DOHH2 (cell line): ENCODE measurements around the gene RUFY1.

ENCODE experiments used
- H3F3A ChIP-seq: fragments of 200-600 bp; sonication (generic), shearing (Covaris generic); 2 replicates; pipeline ENCODE4 v1.6.0; 2016; ENCODE audit warnings: antibody characterized with exemption, mild to moderate bottlenecking; ENCODE audit not compliant: control insufficient read depth, insufficient read depth
- H3K27ac ChIP-seq: fragments of 200-600 bp; sonication (generic); 2 replicates; pipeline ENCODE4 v1.5.1; 2014; ENCODE audit warnings: low read depth, mild to moderate bottlenecking, low read length, moderate library complexity
- H3K27me3 ChIP-seq: fragments of 200-600 bp; sonication (generic); 2 replicates; pipeline ENCODE4 v1.6.1; 2014; ENCODE audit warnings: mild to moderate bottlenecking, low read length, mixed read lengths; ENCODE audit not compliant: control insufficient read depth
- H3K36me3 ChIP-seq: fragments of 200-600 bp; sonication (generic); 2 replicates; pipeline ENCODE4 v1.6.1; 2014; ENCODE audit warnings: mild to moderate bottlenecking, low read length, moderate library complexity, mixed read lengths; ENCODE audit not compliant: control insufficient read depth
- H3K4me1 ChIP-seq: fragments of 200-600 bp; sonication (generic); 2 replicates; pipeline ENCODE4 v1.6.1; 2014; ENCODE audit warnings: mild to moderate bottlenecking, low read length, mixed read lengths; ENCODE audit not compliant: control insufficient read depth
- H3K4me2 ChIP-seq: fragments of 200-600 bp; sonication (generic); 2 replicates; pipeline ENCODE4 v1.6.0; 2014; ENCODE audit warnings: mild to moderate bottlenecking, low read length, moderate library complexity
- H3K4me3 ChIP-seq: fragments of 200-600 bp; sonication (generic); 2 replicates; pipeline ENCODE4 v1.5.1; 2014; ENCODE audit warnings: mild to moderate bottlenecking, low read length, mixed read lengths
- H3K79me2 ChIP-seq: fragments of 200-600 bp; sonication (generic); 2 replicates; pipeline ENCODE4 v1.6.1; 2014; ENCODE audit warnings: mild to moderate bottlenecking, low read length, mixed read lengths; ENCODE audit not compliant: control insufficient read depth
- H3K9me2 ChIP-seq: fragments of 200-600 bp; sonication (generic); replicated peaks from 2 replicates; pipeline ENCODE4 v1.6.1; 2014; ENCODE audit warnings: mild to moderate bottlenecking, low read length, mixed read lengths; ENCODE audit not compliant: control insufficient read depth
- H3K9me3 ChIP-seq: fragments of 200-600 bp; sonication (generic); 2 replicates; pipeline ENCODE4 v1.6.1; 2014; ENCODE audit warnings: antibody characterized with exemption, low read length, mixed read lengths; ENCODE audit not compliant: control insufficient read depth, insufficient read depth
- H4K20me1 ChIP-seq: fragments of 200-600 bp; sonication (generic); 2 replicates; pipeline ENCODE4 v1.6.0; 2014; ENCODE audit warnings: low read depth, mild to moderate bottlenecking, antibody characterized with exemption, low read length, moderate library complexity; ENCODE audit not compliant: control insufficient read depth, insufficient read depth
- CTCF ChIP-seq: fragments of 200-600 bp; sonication (generic); IDR thresholded peaks from one replicate; pipeline ENCODE4 v1.5.1; 2014; ENCODE audit warnings: antibody characterized with exemption, mild to moderate bottlenecking, low read depth, low read length; ENCODE audit not compliant: poor library complexity, severe bottlenecking
- EZH2phosphoT487 ChIP-seq: fragments of 200-600 bp; sonication (generic); IDR thresholded peaks from 2 replicates; pipeline ENCODE4 v1.6.1; 2017; ENCODE audit warnings: borderline replicate concordance, mild to moderate bottlenecking, antibody characterized with exemption, low read length, moderate library complexity, mixed read lengths

Gene RUFY1

DNA sequence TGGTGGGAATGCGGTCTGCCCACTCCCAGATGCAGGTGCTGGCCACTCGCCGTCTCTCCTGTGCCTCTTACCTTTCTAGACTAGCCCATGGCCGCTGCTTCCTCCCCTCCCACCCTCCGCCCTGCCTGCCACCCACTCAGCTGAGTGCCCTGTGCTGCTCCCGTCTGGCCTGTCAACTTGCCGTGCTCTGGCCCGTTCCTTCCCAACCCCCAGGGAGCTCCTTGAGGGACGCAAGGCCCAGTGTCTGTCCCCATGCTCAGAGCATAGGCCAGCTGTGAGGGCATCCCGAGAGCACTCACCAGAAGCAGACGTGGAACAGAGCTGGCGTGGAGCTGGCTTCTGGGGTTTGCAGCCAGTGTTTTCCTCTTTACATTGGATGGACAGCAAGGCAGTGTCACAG lies 53.0 kb downstream of the RUFY1 start:
- H4K20me1 ChIP-seq = no peaks in the 10 kb centered on the region
- no peaks in the 10 kb centered on the region for H3K9me2 ChIP-seq
- H3K27ac ChIP-seq = no peak overlapping the region
- no peaks in the 10 kb centered on the region for H3K9me3 ChIP-seq
- no peak overlapping the region for H3K4me2 ChIP-seq
- no peaks in the 10 kb centered on the region for H3K27me3 ChIP-seq
- TF ChIP-seq EZH2phosphoT487 = no peak
- no peak for TF ChIP-seq CTCF
- no peaks in the 10 kb centered on the region for H3K4me1 ChIP-seq
- H3K4me3 ChIP-seq = no peak overlapping the region
- H3K79me2 ChIP-seq = no peaks in the 10 kb centered on the region
- H3F3A ChIP-seq = peaks cover 10% of the 10 kb centered on the region
- peaks cover 62% of the 10 kb centered on the region for H3K36me3 ChIP-seq

- Histone ChIP-seq H3K9me3 (no peaks in the 10 kb centered on the region), H3K27ac (no peak overlapping the region), H3K27me3 (no peaks in the 10 kb centered on the region), H3F3A (peaks cover 24% of the 10 kb centered on the region), H3K4me3 (no peak overlapping the region), H3K4me2 (no peak overlapping the region), H4K20me1 (no peaks in the 10 kb centered on the region), H3K79me2 (no peaks in the 10 kb centered on the region), H3K9me2 (no peaks in the 10 kb centered on the region), H3K4me1 (no peaks in the 10 kb centered on the region), H3K36me3 (peaks cover 58% of the 10 kb centered on the region)
- TF ChIP-seq CTCF (no peak), EZH2phosphoT487 (no peak)
These were observed 54.9 kb downstream of the RUFY1 start for GRCh38 chr5:179605026-179605833.

GRCh38 chr5:179606071-179606909 lies 55.9 kb downstream of the RUFY1 start:
- H4K20me1 ChIP-seq = peaks cover 3% of the 10 kb centered on the region; the same call in 1 of the 2 replicates
- peaks cover 67% of the 10 kb centered on the region for H3K36me3 ChIP-seq
- H3K27me3 ChIP-seq = no peaks in the 10 kb centered on the region
- no peaks in the 10 kb centered on the region for H3K4me1 ChIP-seq
- no peak overlapping the region for H3K4me3 ChIP-seq
- no peaks in the 10 kb centered on the region for H3K9me2 ChIP-seq
- no peaks in the 10 kb centered on the region for H3K79me2 ChIP-seq
- TF ChIP-seq EZH2phosphoT487 = no peak
- H3K27ac ChIP-seq = no peak overlapping the region
- peaks cover 35% of the 10 kb centered on the region for H3F3A ChIP-seq
- no peak overlapping the region for H3K4me2 ChIP-seq
- no peaks in the 10 kb centered on the region for H3K9me3 ChIP-seq

- Histone ChIP-seq H3K79me2 (no peaks in the 10 kb centered on the region), H3K27ac (no peak overlapping the region), H3K4me2 (no peak overlapping the region), H4K20me1 (peaks cover 3% of the 10 kb centered on the region; the same call in 1 of the 2 replicates), H3K27me3 (no peaks in the 10 kb centered on the region), H3K36me3 (peaks cover 71% of the 10 kb centered on the region), H3K9me2 (no peaks in the 10 kb centered on the region), H3K4me3 (no peak overlapping the region), H3K9me3 (no peaks in the 10 kb centered on the region), H3F3A (peaks cover 39% of the 10 kb centered on the region), H3K4me1 (no peaks in the 10 kb centered on the region)
- TF ChIP-seq EZH2phosphoT487 = no peak
- TF ChIP-seq CTCF = no peak
These were observed 56.5 kb downstream of the RUFY1 start for GRCh38 chr5:179606910-179607159.
